HG03457 (cell line): ENCODE results near the gene REXO4.

ENCODE experiments used
- ATAC-seq: cut with Tn5 transposase; IDR thresholded peaks from one replicate; pipeline ENCODE4 v1.9.1; 2021; ENCODE audit warnings: moderate number of reproducible peaks; ENCODE audit not compliant: unreplicated experiment

Gene REXO4

DNA sequence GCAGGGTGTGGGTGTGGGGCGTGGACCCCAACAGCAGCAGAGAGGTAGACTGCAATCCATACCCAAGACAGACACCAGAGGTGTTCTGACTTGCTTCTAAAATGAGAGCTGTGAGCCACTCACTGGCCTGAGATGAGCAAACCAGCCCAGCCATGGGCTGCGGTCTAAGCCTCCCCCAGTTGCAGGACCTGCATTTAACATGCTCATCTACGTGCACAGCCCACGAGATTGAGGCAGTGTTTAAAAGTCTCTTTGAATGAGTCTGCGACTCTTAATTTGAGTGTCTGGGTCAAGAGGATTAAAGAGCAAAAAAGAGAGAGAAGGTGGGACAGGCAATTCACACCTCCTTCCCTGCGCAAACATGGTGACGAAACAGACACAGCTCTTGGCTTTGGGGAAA lies 47.9 kb downstream of the REXO4 start:
- no peak for ATAC-seq

DNA sequence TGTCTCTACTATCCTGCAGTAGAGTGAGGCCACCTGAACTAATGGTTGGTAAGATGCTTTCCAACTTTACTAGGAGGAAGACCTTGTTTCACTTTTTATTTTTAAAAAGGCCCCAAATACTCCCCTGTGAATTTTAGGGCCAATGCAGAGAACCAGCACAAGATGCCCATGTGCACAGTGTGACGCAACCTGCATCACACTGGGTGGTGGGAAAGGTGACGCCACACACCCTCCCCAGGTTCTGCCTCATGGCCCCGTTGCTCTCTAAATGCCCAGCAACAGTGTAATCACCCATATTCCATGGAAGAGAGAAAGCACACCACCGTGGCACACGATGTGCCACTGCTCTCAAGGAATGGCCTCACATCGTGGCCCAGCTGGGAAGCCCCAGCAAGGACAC lies 48.4 kb downstream of the REXO4 start:
- no peak for ATAC-seq

DNA sequence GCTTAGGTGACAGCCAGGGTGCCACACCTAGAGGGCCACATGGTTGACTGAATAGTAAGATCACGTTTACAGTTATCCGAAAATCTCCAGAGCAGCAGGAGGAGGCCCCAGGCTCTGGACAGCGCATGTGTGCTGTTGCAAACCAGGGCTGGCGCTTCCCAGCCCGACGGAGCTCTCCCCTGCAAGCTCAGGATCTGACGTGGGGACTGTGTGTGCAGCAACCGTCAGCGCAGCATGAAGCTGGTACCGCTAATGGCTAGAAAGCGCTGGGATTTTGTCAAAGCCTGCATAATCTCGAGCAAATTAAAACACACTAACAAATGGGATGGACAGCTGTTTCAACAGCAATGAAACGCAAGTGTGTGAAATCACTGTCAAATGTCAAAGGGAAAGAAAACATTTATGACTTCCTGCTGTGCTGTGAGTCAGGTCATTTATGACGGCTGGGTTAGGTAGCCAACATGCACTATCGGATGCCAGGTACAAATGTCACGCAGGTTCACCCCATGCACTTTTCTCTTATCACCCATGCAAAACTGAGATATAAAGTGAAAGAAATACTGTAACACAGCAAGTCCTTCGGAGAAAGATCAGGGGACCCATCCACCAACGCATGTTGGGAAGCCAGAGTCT lies 49.4 kb downstream of the REXO4 start:
- ATAC-seq, result no peak

DNA sequence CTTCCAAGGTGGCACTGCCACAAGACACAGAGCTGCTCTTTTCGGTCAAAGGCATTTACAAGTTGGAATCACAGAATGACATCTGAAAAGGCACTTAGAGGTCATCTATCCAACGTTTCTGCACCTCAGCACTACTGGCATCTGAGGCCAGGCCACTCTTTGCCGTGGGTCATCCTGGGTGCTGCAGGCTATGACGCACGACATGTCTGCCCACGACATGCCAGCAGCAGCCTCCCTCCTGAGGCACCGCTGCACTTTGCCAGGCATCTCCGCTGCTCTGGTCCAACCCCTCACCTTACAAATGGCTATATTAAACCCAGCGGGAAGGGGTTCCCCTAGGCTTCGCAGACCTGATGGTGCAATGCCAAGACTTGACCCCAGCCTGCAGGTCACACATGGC lies 50.0 kb downstream of the REXO4 start:
- no peak for ATAC-seq

DNA sequence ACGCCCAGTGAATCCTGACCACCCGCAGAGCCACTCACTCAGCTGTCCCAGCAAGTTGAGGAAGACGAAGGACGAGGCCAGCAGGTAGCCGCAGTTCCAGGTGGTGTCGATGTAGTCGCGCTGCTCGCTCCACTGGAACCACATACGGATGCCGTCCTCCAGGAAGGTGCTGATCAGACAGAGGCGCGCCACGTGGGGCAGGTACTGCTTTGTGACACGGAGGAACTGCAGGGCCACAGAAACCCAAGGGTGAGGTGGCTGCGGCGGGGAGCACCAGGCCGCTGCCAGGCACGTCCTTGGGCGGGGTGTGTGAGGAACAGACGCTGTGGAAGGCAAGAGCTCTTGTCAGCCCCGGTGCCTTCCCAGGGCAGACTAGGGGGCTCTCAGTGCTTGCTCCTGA lies 50.6 kb downstream of the REXO4 start:
- no peak for ATAC-seq

DNA sequence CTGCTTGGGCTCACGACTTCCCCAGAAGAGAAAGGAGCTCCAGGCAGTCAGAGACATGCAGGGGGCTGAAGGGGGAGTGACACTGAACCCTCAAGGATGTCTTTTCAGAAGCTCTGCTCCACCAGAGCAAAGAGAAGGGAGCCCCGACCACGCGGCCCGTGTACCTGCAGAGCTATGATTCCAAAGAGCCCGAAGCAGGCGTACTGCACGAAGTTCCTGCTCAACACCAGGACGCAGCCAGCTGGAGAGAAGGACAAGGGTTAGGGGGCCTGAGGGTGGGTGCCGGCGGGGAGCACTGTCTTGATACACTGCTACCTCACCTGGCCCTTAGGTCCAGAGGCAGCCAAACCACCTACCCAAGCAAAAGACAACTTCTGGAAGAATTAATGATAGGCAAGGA lies 51.4 kb downstream of the REXO4 start:
- ATAC-seq, result no peak

DNA sequence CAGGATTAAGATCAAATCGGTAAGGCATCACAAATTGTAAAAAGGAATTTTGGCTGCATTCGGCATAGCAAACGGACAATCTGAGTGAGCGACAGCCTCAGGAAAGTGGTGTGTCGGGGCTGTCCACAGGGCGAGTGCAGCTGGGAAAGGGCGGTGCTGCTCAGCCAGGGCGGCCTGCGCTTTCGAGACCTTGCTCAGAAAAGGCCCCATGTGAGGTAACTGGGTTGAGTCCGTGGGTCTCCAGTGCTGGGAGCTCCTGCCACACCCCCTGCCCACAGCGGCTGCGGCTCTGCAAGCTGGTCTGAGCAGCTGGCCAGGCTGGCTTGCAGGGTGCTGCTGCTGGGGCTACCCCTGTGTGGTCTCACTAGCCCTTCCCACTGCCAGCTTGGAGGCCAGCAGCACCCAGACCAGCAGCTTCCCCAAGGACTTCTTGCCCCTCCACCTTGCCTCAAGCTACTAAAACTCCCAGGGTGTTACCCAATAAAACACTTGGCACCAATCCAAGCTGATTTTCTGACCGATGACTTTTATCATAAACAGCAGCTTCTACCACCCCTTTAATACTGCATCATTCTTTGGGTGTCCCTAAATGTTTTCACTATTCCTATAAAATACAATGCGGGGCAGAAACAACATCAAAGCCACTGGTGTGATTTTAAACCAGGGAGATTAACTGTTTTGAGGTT lies 55.3 kb downstream of the REXO4 start:
- ATAC-seq, result no peak

DNA sequence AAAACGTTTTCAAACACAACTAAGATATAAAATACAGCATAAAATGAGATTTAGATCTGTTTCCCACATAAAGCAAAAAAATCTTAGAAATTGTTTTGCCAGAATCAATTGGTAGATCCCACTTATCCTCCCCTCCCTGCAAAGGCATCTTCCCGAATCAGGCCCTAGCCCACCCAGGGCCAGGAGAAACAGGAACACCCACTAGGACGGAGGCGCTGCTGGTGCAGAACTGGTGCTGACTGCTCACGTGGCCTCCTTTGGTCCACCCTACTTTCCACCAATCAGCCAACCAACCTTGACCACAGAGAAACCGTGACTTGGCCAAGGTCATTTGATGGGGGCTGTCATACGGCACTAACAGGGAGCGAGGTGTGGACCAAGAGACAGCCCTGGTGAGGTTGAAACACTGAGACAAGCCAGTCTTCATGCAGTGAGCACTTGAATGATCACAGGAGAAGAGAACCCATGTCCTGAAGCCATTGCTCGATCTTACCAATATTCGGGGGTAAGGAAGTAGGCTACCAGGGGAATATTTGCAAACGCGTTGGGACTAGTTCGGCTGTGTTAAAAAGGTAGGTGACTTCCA lies 56.2 kb downstream of the REXO4 start:
- no peak for ATAC-seq

DNA sequence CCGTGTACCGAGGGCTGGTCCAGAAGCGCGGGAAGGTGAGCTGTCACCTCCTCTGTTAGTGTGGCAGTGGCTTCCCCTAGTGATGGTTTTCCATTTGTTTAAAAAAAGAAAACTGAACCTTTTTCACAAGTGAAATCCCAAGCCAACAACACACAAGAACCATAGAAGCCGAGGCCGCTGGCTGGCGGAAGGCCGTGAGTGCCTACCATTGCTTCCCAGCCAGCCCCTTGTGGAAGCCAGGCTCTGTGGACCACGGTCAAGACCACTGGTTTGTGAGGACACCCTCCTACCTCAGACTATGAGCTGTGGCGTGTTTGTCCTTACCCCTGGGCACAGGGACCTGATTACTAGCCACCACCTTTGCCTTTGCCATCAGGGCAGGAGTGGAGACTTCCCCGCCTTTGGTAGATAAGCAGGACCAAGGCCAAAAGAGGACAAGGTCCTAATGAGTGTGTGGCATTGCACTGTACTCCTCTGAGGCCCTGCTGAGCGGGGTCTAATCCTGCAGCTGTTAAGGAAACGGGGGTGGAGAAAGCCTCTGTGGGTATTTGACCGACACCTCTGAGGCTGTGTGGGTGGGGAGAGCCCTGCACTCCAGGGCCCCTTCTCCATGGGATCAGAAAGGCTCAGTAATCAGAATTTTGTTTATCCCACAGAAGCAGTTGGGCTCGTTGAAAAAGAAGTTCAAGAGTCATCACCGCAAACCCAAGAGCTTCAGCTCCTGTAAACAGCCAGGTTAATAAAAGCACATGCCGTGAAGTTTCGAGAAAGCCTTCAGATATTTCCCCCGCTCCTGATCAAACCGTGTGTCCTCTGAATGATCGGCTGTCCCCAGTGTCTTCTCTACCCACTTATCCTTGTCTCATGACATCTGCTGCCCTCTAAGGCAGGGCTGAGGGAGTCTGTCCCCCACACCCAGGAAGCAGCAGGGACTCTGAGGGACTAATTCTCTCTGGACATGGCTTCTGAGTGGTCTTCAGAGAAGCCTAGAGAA lies 57.1 kb downstream of the REXO4 start:
- no peak for ATAC-seq

DNA sequence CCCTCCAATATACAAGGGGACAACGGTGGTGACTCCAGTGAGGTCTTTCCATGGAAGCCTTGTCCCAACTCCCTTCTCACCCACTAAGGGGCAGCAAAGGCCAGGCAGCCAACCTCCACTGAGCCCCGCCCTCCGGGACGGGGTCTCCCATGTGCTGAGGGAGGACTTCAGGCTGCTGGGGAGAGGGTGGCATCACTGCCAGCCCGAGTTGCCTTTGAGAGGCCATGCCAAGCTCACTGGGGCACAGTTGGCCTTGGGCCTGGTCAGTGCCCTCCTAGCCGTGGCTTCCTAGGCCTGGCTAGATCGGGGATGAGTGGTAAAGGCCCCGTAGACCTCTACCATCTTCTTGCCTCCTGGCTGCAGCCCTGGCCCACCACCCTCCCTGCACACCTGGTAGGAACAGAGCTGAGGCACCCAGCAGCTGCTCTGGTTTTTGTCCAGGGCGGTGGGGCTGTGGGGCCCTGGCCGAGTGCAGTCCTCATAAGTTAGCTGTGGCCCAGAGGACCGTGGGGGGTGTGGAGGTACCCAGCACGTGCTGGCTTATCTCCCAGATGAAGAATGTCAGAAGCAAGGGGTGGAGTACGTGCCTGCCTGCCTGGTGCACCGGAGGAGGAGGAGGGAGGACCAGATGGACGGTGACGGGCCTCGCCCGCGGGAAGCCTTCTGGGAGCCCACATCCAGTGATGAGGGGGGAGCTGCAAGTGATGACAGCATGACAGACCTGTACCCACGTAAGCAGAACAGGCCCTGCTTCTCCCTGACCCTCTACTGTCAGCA lies 58.2 kb downstream of the REXO4 start:
- no peak for ATAC-seq

DNA sequence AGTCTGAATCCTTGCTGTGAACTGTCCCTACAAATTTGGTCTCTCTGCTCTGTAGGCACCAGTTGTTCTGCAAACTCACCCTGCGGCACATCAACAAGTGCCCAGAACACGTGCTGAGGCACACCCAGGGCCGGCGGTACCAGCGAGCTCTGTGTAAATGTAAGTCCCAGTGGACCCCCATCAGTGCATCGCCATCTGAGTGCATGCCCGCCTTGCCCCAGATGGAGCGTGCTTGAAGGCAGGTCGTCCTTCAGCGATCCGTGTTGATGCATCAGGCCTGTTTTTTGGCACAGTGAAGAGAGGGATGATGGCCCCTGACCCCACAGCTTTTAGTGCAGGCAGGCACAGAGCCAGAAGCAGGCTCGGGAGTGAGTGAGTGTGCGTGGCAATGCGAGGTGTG lies 60.2 kb downstream of the REXO4 start:
- no peak for ATAC-seq

DNA sequence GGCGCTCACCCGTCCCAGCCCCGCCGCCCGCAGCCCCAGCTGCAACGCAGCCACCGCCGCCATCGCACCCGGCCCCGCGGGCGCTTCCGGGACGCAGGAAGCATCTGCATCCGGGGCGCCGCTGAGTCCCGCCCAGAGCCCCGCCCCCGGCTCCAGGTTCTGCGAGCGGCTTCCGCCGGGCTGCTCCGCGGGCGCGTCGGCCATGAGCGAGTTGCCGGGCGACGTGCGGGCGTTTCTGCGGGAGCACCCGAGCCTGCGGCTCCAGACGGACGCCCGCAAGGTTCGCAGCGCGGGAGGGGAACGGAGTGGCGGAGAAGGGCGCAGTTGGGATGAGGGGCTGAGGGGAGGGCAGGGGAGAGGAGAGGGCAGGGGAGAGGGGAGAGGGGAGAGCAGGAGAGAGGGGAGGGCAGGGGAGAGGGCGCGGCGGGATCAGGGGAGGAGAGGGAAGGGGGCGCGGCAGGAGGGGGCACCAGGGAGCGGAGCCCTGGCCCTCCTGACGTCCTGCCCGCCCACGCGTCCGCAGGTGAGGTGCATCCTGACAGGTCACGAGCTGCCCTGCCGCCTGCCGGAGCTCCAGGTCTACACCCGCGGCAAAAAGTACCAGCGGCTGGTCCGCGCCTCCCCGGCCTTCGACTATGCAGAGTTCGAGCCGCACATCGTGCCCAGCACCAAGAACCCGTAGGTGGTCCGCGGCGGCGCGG lies 61.3 kb downstream of the REXO4 start, which contains the start of the genes SURF1 and SURF2:
Gene SURF1, minus strand, starts transcription at position 97 of the 701 bp plus-strand sequence. Its CDS starts 34 bp downstream, at position 63.
Gene SURF2, plus strand, starts transcription at position 160 of the 701 bp plus-strand sequence. Its CDS starts 43 bp downstream, at position 203.
- ATAC-seq, result no peak
